CD14-positive monocyte (primary cell): ENCODE results near the gene IRGC. TPM values are rescaled to one million over a fixed set of nuclear protein-coding genes. Genes with fewer than 3 reads are reported as not detected.

Experiments used
- DNase-seq, 3 donors: peaks; one replicate each; pipeline ENCODE4 v3.0.0-alpha.2; 2011 to 2022
- H2AFZ ChIP-seq: 2 replicates; pipeline ENCODE4 v1.6.0; 2012; ENCODE audit warnings: mild to moderate bottlenecking, low read depth, low read length, inconsistent platforms; ENCODE audit not compliant: insufficient read depth, poor library complexity, severe bottlenecking
- H3K27ac ChIP-seq, 2 donors: 1 replicate in 1 of 2; 2 replicates in 1 of 2; pipeline ENCODE4 v1.5.1; 2012 to 2013; ENCODE audit warnings: low read length in 2 of 2, control low read depth in 1 of 2, inconsistent platforms in 1 of 2, low read depth in 1 of 2, mild to moderate bottlenecking in 1 of 2
- H3K27me3 ChIP-seq, 2 donors: one replicate each; pipeline versions ENCODE4 v1.6.0 to v1.6.1; 2011 to 2013; ENCODE audit warnings: low read length in 2 of 2; ENCODE audit not compliant: control insufficient read depth in 2 of 2, insufficient read depth in 2 of 2
- H3K36me3 ChIP-seq, 2 donors: replicated peaks in 1 of 2; 1 replicate in 1 of 2; 2 replicates in 1 of 2; pipeline versions ENCODE4 v1.5.1 to v1.6.1; 2012 to 2013; ENCODE audit warnings: low read length in 2 of 2, control low read depth in 1 of 2, inconsistent platforms in 1 of 2, mild to moderate bottlenecking in 1 of 2; ENCODE audit not compliant: insufficient read depth in 2 of 2, control insufficient read depth in 1 of 2
- H3K4me1 ChIP-seq, 2 donors: 1 replicate in 1 of 2; 2 replicates in 1 of 2; pipeline versions ENCODE4 v1.5.1 to v1.6.1; 2012 to 2013; ENCODE audit warnings: low read length in 2 of 2, control low read depth in 1 of 2, inconsistent platforms in 1 of 2, mild to moderate bottlenecking in 1 of 2, moderate library complexity in 1 of 2; ENCODE audit not compliant: insufficient read depth in 2 of 2, control insufficient read depth in 1 of 2
- H3K4me2 ChIP-seq: replicated peaks from 2 replicates; pipeline ENCODE3; 2012; ENCODE audit warnings: low read length, moderate library complexity, mild to moderate bottlenecking; ENCODE audit not compliant: poor library complexity, severe bottlenecking; ENCODE audit errors: extremely low read depth
- H3K4me3 ChIP-seq, 3 experiments: fragments of 200-600 bp in 1 of 3; sonication (generic) in 1 of 3; replicated peaks in 1 of 3; 1 replicate in 2 of 3; 2 replicates in 1 of 3; pipeline ENCODE4 v1.5.1; 2011 to 2013; ENCODE audit warnings: low read length in 3 of 3, mild to moderate bottlenecking in 3 of 3, control low read depth in 2 of 3, low read depth in 2 of 3, inconsistent platforms in 1 of 3, moderate library complexity in 1 of 3
- H3K79me2 ChIP-seq: 2 replicates; pipeline ENCODE4 v1.6.0; 2012; ENCODE audit warnings: mild to moderate bottlenecking, control low read depth, inconsistent platforms, low read length, moderate library complexity; ENCODE audit not compliant: insufficient read depth
- H3K9ac ChIP-seq: 2 replicates; pipeline ENCODE4 v1.6.0; 2017; ENCODE audit warnings: low read length, mild to moderate bottlenecking; ENCODE audit not compliant: insufficient read depth, poor library complexity, severe bottlenecking
- H3K9me3 ChIP-seq, 2 donors: replicated peaks in 1 of 2; 1 replicate in 1 of 2; 2 replicates in 1 of 2; pipeline versions ENCODE4 v1.5.1 to v1.6.1; 2012 to 2013; ENCODE audit warnings: low read length in 2 of 2, control low read depth in 1 of 2; ENCODE audit not compliant: control insufficient read depth in 1 of 2, insufficient read depth in 1 of 2
- H4K20me1 ChIP-seq: 2 replicates; pipeline ENCODE4 v1.6.0; 2012; ENCODE audit warnings: mild to moderate bottlenecking, low read length, control low read depth, moderate library complexity; ENCODE audit not compliant: insufficient read depth
- H3K27ac Mint-ChIP-seq, 7 donors: one replicate each; pipeline ENCODE4 v1.8.0; 2020; ENCODE audit warnings: mild to moderate bottlenecking in 7 of 7, mixed read lengths in 7 of 7, moderate library complexity in 6 of 7, inconsistent platforms in 2 of 7
- H3K27me3 Mint-ChIP-seq, 3 donors: one replicate each; pipeline ENCODE4 v1.8.0; 2021 to 2022; ENCODE audit warnings: low read depth in 3 of 3, mild to moderate bottlenecking in 3 of 3, mixed read lengths in 3 of 3, moderate library complexity in 3 of 3, inconsistent platforms in 1 of 3
- H3K36me3 Mint-ChIP-seq, 2 donors: one replicate each; pipeline ENCODE4 v1.8.0; 2020; ENCODE audit warnings: mixed read lengths in 2 of 2, inconsistent platforms in 1 of 2, mild to moderate bottlenecking in 1 of 2
- H3K4me1 Mint-ChIP-seq: one replicate; pipeline ENCODE4 v1.8.0; 2020; ENCODE audit warnings: mild to moderate bottlenecking, mixed read lengths
- H3K4me3 Mint-ChIP-seq, 2 donors: one replicate each; pipeline ENCODE4 v1.8.0; 2020; ENCODE audit warnings: mild to moderate bottlenecking in 2 of 2, mixed read lengths in 2 of 2, moderate library complexity in 1 of 2
- H3K9me3 Mint-ChIP-seq, 7 donors: one replicate each; pipeline ENCODE4 v1.8.0; 2020 to 2022; ENCODE audit warnings: mixed read lengths in 7 of 7, mild to moderate bottlenecking in 6 of 7, moderate library complexity in 6 of 7, inconsistent platforms in 2 of 7
- WGBS: methylation state at CpG from one replicate; pipeline ENCODE4 v1.1.5; 2013; ENCODE audit warnings: missing lambda C conversion rate; ENCODE audit not compliant: insufficient coverage; 5-methylcytosine and 5-hydroxymethylcytosine counted together
- intact Hi-C, 2 donors: fragments of 100-400 bp; cut with micrococcal nuclease; formaldehyde crosslinking; loops; one replicate each; pipeline versions ENCODE4 v1.15.0 to v1.15.1; 2023
- polyA plus RNA-seq, 3 donors: library from polyadenylated mRNA; depleted of rRNA in 1 of 3; unstranded in 2 of 3; stranded (reverse) in 1 of 3; fragments of 300-500 nt in 2 of 3; fragments of >200 nt in 1 of 3; fragmentation: Illumina TruSeq in 2 of 3; gene quantifications; 1 replicate in 2 of 3; 2 replicates in 1 of 3; pipeline ENCODE4 v1.2.3, GENCODE V29; 2012 to 2021
- TF ChIP-seq, protein P1 (sequence below): fragments of 200-600 bp; IDR thresholded peaks from one replicate; pipeline ENCODE4 v1.8.0; 2022; ENCODE audit warnings: antibody characterized with exemption, mild to moderate bottlenecking

IRGC gene
- polyA plus RNA-seq, 3 donors = not detected

DNA sequence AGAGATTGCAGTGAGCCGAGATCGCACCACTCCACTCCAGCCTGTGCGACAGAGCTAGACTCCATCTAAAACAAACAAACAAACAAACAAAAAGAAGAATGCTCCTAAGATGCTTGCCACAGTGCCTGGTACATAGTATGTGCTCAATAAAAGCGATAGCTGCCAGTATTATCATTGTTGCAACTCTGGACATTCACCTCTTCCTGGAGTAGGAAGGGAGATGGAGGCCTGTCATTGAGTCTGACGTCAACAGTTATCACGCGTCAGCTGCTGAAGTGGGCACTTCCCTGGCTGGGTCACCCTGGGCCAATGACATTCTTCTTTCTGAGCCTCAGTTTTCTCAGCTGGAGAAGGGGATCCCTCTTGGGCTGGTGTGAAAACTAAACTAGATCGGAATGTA lies 41.7 kb upstream of the IRGC start:
- peaks cover 0 to 3% (median 0%) of the 10 kb centered on the region in 7 donors for H3K9me3 Mint-ChIP-seq
- H3K4me2 ChIP-seq = peak overlapping the region; percentile 55

DNA sequence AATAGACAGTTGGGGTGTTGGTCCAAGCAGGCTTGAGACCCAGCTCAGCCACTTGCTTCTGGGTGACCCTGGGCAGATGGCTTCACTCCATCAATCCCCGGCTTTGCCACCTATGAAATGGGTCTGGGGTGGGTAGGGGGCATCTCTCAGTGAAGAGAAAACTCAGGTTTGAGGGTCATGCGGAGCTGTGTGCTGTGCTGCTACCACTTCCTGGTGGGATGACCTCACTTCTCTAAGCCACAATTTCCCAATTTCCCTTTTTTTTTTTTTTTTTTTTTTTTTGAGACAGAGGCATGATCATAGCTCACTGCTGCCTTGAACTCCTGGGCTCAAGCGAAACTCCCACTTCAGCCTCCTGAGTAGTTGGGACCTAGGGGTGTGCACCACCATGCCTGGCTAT lies 41.3 kb upstream of the IRGC start:
- Mint-ChIP-seq H3K36me3 (peaks cover 3 to 7% of the 10 kb centered on the region in 2 donors), H3K4me1 (peaks cover 49% of the 10 kb centered on the region), H3K4me3 (peak overlapping the region; percentile 61 to 93), H3K9me3 (no peaks in the 10 kb centered on the region), H3K27me3 (peaks cover 0 to 2% (median 0%) of the 10 kb centered on the region in 3 donors), H3K27ac (peak overlapping the region; percentile 96 to 100 (median 99))
- peaks cover 4% of the 10 kb centered on the region for H3K79me2 ChIP-seq
- WGBS = no CpG with 5 or more reads among the region's 3 CpGs
- TF ChIP-seq, protein P1, sequence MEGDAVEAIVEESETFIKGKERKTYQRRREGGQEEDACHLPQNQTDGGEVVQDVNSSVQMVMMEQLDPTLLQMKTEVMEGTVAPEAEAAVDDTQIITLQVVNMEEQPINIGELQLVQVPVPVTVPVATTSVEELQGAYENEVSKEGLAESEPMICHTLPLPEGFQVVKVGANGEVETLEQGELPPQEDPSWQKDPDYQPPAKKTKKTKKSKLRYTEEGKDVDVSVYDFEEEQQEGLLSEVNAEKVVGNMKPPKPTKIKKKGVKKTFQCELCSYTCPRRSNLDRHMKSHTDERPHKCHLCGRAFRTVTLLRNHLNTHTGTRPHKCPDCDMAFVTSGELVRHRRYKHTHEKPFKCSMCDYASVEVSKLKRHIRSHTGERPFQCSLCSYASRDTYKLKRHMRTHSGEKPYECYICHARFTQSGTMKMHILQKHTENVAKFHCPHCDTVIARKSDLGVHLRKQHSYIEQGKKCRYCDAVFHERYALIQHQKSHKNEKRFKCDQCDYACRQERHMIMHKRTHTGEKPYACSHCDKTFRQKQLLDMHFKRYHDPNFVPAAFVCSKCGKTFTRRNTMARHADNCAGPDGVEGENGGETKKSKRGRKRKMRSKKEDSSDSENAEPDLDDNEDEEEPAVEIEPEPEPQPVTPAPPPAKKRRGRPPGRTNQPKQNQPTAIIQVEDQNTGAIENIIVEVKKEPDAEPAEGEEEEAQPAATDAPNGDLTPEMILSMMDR = no peak
- H3K36me3 ChIP-seq = no peaks in the 10 kb centered on the region
- H2AFZ ChIP-seq = no peak overlapping the region
- peak; percentile 85 to 89 (median 87) for DNase-seq
- intact Hi-C loops = loop anchor here in 1 of 2 donors (2.0 kb wide), 1 partner anchor 18 kb away; no protein-coding TSS in a partner anchor
- H3K27ac ChIP-seq = peak overlapping the region; percentile 99 to 100
- H3K9ac ChIP-seq = peak overlapping the region; percentile 86
- H4K20me1 ChIP-seq = peaks cover 4% of the 10 kb centered on the region
- peaks cover 55 to 64% of the 10 kb centered on the region in 2 donors for H3K4me1 ChIP-seq
- no peaks in the 10 kb centered on the region for H3K27me3 ChIP-seq
- peak overlapping the region; percentile 55 for H3K4me2 ChIP-seq
- H3K4me3 ChIP-seq = peak overlapping the region in 1 of 3 experiments; percentile 53
- no peaks in the 10 kb centered on the region for H3K9me3 ChIP-seq

More for the DNA sequence above, 41.7 kb upstream of the IRGC start:
- peak overlapping the region in 1 of 3 experiments; percentile 11 for H3K4me3 ChIP-seq
- H3K27me3 ChIP-seq = no peaks in the 10 kb centered on the region
- Mint-ChIP-seq H3K27ac (peak overlapping the region; percentile 96 to 100 (median 99)), H3K4me3 (peak overlapping the region in 1 of 2 donors; percentile 75), H3K4me1 (peaks cover 49% of the 10 kb centered on the region), H3K36me3 (peaks cover 3 to 7% of the 10 kb centered on the region in 2 donors), H3K27me3 (peaks cover 0 to 2% (median 2%) of the 10 kb centered on the region in 3 donors)
- no peak overlapping the region for H2AFZ ChIP-seq
- WGBS = 40% methylated on average over 6 of the region's 8 CpGs
- peaks cover 8% of the 10 kb centered on the region for H3K79me2 ChIP-seq
- peak overlapping the region; percentile 99 to 100 for H3K27ac ChIP-seq
- H3K9ac ChIP-seq = peak overlapping the region; percentile 86
- peak; percentile 94 to 99 (median 95) for DNase-seq
- H3K9me3 ChIP-seq = no peaks in the 10 kb centered on the region
- H3K36me3 ChIP-seq = no peaks in the 10 kb centered on the region
- peaks cover 55 to 64% of the 10 kb centered on the region in 2 donors for H3K4me1 ChIP-seq
- intact Hi-C loops = loop anchor here in 1 of 2 donors (2.0 kb wide), 1 partner anchor 19 kb away; no protein-coding TSS in a partner anchor
- H4K20me1 ChIP-seq = peaks cover 8% of the 10 kb centered on the region
- TF ChIP-seq, protein P1 = no peak
